Measurements from ENCODE around the gene RITA1.
"Not testable (repeated sequence)": the region's sequence is repeated elsewhere in the genome, so short reads cannot be mapped to it uniquely, and the experiment has no call there.

Gene RITA1

GRCh38 chr12:113195598-113195997, 10.1 kb downstream of the RITA1 start:
- Histone ChIP-seq H3K4me1 (peaks cover 14% of the 10 kb centered on the region), H3K27me3 (ENCODE audit: low read depth) (no peaks in the 10 kb centered on the region), H3K36me3 (replicated peaks) (peaks cover 18% of the 10 kb centered on the region), H3K4me3 (no peak overlapping the region), H3K9me3 (no peaks in the 10 kb centered on the region)
- in situ Hi-C loops (cut with MboI; ENCODE audit: low sequenced_read_pairs) = no loop called here
- no peak for DNase-seq (ENCODE audit: low spot score in 2 of 2)

GRCh38 chr12:113196582-113196981, 11.1 kb downstream of the RITA1 start:
- in situ Hi-C loops (cut with MboI; ENCODE audit: low sequenced_read_pairs) = no loop called here
- Histone ChIP-seq H3K27me3 (ENCODE audit: low read depth) (no peaks in the 10 kb centered on the region), H3K36me3 (replicated peaks) (peaks cover 10% of the 10 kb centered on the region), H3K4me3 (no peak overlapping the region), H3K4me1 (peaks cover 11% of the 10 kb centered on the region), H3K9me3 (no peaks in the 10 kb centered on the region)
- no peak for DNase-seq (ENCODE audit: low spot score in 2 of 2)

- in situ Hi-C loops (cut with MboI; ENCODE audit: low sequenced_read_pairs) = no loop called here
- peaks cover 7% of the 10 kb centered on the region for H3K4me1 ChIP-seq
These were observed 11.5 kb downstream of the RITA1 start for GRCh38 chr12:113196990-113197389.

GRCh38 chr12:113197518-113198077, 12.1 kb downstream of the RITA1 start:
- Histone ChIP-seq H3K27me3 (ENCODE audit: low read depth) (no peaks in the 10 kb centered on the region), H3K4me1 (0 out of 2 replicates have a peak, but pooled peaks cover 2% of the 10 kb centered on the region), H3K36me3 (replicated peaks) (peaks cover 3% of the 10 kb centered on the region; the same call in 1 of the 2 replicates), H3K4me3 (no peak overlapping the region), H3K9me3 (no peaks in the 10 kb centered on the region)
- DNase-seq (ENCODE audit: low spot score in 2 of 2) = no peak
- in situ Hi-C loops (cut with MboI; ENCODE audit: low sequenced_read_pairs) = no loop called here

More at GRCh38 chr12:113196990-113197389, 11.5 kb downstream of the RITA1 start:
- H3K27me3 ChIP-seq (ENCODE audit: low read depth) = no peaks in the 10 kb centered on the region
- H3K36me3 ChIP-seq (replicated peaks) = peaks cover 7% of the 10 kb centered on the region
- H3K4me3 ChIP-seq = no peak overlapping the region
- H3K9me3 ChIP-seq = no peaks in the 10 kb centered on the region
- peak in 1 of 2 experiments; percentile 72 for DNase-seq (ENCODE audit: low spot score in 2 of 2)

- Histone ChIP-seq H3K36me3 (replicated peaks) (no peaks in the 10 kb centered on the region), H3K9me3 (no peaks in the 10 kb centered on the region), H3K4me1 (0 out of 2 replicates have a peak, but pooled peaks cover 2% of the 10 kb centered on the region), H3K27me3 (ENCODE audit: low read depth) (no peaks in the 10 kb centered on the region), H3K4me3 (no peak overlapping the region)
- DNase-seq (ENCODE audit: low spot score in 2 of 2) = no peak
- in situ Hi-C loops (cut with MboI; ENCODE audit: low sequenced_read_pairs) = no loop called here
These were observed 12.8 kb downstream of the RITA1 start for GRCh38 chr12:113198296-113198695.

- in situ Hi-C loops (cut with MboI; ENCODE audit: low sequenced_read_pairs) = no loop called here
- Histone ChIP-seq H3K9me3 (no peaks in the 10 kb centered on the region), H3K4me1 (no peaks in the 10 kb centered on the region), H3K36me3 (replicated peaks) (no peaks in the 10 kb centered on the region), H3K27me3 (ENCODE audit: low read depth) (no peaks in the 10 kb centered on the region), H3K4me3 (no peak overlapping the region)
- DNase-seq (ENCODE audit: low spot score in 2 of 2) = no peak
These were observed 14.7 kb downstream of the RITA1 start for GRCh38 chr12:113200021-113200797.

GRCh38 chr12:113201187-113202177, 16.0 kb downstream of the RITA1 start:
- no peak for DNase-seq (ENCODE audit: low spot score in 2 of 2)
- no peak overlapping the region for H3K4me3 ChIP-seq
- in situ Hi-C loops (cut with MboI; ENCODE audit: low sequenced_read_pairs) = no loop called here
- no peaks in the 10 kb centered on the region for H3K36me3 ChIP-seq (replicated peaks)
- no peaks in the 10 kb centered on the region for H3K27me3 ChIP-seq (ENCODE audit: low read depth)
- no peaks in the 10 kb centered on the region for H3K9me3 ChIP-seq
- H3K4me1 ChIP-seq = no peaks in the 10 kb centered on the region

GRCh38 chr12:113202300-113203075, 17.0 kb downstream of the RITA1 start:
- no peak for DNase-seq (ENCODE audit: low spot score in 2 of 2)
- Histone ChIP-seq H3K27me3 (ENCODE audit: low read depth) (no peaks in the 10 kb centered on the region), H3K4me1 (no peaks in the 10 kb centered on the region), H3K9me3 (no peaks in the 10 kb centered on the region), H3K4me3 (no peak overlapping the region), H3K36me3 (replicated peaks) (no peaks in the 10 kb centered on the region)
- in situ Hi-C loops (cut with MboI; ENCODE audit: low sequenced_read_pairs) = no loop called here

- in situ Hi-C loops (cut with MboI; ENCODE audit: low sequenced_read_pairs) = no loop called here
- no peaks in the 10 kb centered on the region for H3K36me3 ChIP-seq (replicated peaks)
These were observed 18.6 kb downstream of the RITA1 start for GRCh38 chr12:113203852-113204760.

GRCh38 chr12:113204804-113205203, 19.3 kb downstream of the RITA1 start:
- H3K4me1 ChIP-seq = no peaks in the 10 kb centered on the region
- no peaks in the 10 kb centered on the region for H3K27me3 ChIP-seq (ENCODE audit: low read depth)
- DNase-seq (ENCODE audit: low spot score in 2 of 2) = no peak
- H3K36me3 ChIP-seq (replicated peaks) = no peaks in the 10 kb centered on the region
- in situ Hi-C loops (cut with MboI; ENCODE audit: low sequenced_read_pairs) = no loop called here
- H3K4me3 ChIP-seq = no peak overlapping the region
- no peaks in the 10 kb centered on the region for H3K9me3 ChIP-seq

More at GRCh38 chr12:113203852-113204760, 18.6 kb downstream of the RITA1 start:
- no peak for DNase-seq (ENCODE audit: low spot score in 2 of 2)
- Histone ChIP-seq H3K9me3 (no peaks in the 10 kb centered on the region), H3K27me3 (ENCODE audit: low read depth) (no peaks in the 10 kb centered on the region), H3K4me1 (no peaks in the 10 kb centered on the region), H3K4me3 (no peak overlapping the region)

GRCh38 chr12:113206802-113207201, 21.3 kb downstream of the RITA1 start:
- H3K27me3 ChIP-seq (ENCODE audit: low read depth); in situ Hi-C loops (cut with MboI; ENCODE audit: low sequenced_read_pairs); H3K36me3 ChIP-seq (replicated peaks); H3K4me1 ChIP-seq; H3K4me3 ChIP-seq; DNase-seq (ENCODE audit: low spot score in 2 of 2); H3K9me3 ChIP-seq: not testable (repeated sequence)

- no peak for DNase-seq (ENCODE audit: low spot score in 2 of 2)
- no peak overlapping the region for H3K4me3 ChIP-seq
- no peaks in the 10 kb centered on the region for H3K4me1 ChIP-seq
These were observed 22.1 kb downstream of the RITA1 start for GRCh38 chr12:113207613-113208040.

More at GRCh38 chr12:113207613-113208040, 22.1 kb downstream of the RITA1 start:
- Histone ChIP-seq H3K27me3 (ENCODE audit: low read depth) (no peaks in the 10 kb centered on the region), H3K9me3 (no peaks in the 10 kb centered on the region), H3K36me3 (replicated peaks) (no peaks in the 10 kb centered on the region)
- in situ Hi-C loops (cut with MboI; ENCODE audit: low sequenced_read_pairs) = no loop called here
